ENCODE results near the gene TREX2.

GRCh38 chrX:153420851-153421599, 24.8 kb downstream of the TREX2 start:
- TF ChIP-seq CTCF (IDR thresholded peaks at IDR 0.05 in 4 of 5, conservative IDR thresholded peaks at IDR 0.05 in 1 of 5) = no peak
- no peak for TF ChIP-seq POLR2A (IDR thresholded peaks at IDR 0.05)
